OCI-LY3 (cell line): Measurements from ENCODE around the gene SERPINB11.

Source experiments
- EZH2phosphoT487 ChIP-seq: fragments of 200-600 bp; shearing (Covaris generic); IDR thresholded peaks from 2 replicates; pipeline ENCODE4 v1.6.1; 2018; ENCODE audit warnings: antibody characterized with exemption, mixed run types, low read depth
- TF ChIP-seq, protein P1 (sequence below): fragments of 200-600, 300-600 bp; sonication (generic); IDR thresholded peaks from 2 replicates; pipeline ENCODE4 v1.5.1; 2014; ENCODE audit warnings: antibody characterized with exemption, low read length, low read depth

DNA sequence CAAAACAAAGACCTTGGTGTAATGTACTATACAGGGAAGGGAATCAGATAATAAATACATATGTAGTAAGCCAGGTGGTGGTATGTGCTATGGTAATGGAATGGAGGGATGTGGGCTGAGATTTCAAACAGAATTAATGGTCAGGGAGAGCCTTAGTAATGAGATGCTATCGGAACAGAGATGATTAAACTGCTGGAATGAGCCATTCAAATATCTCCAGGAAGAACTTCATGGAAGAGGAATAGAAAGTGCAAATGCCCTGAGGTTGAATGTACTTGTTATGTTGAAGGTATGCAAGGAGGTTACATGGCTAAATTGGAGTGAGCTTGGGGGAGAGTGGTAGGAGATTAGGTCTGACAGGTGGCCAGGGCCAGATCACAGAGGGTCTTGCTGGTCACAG, 5.1 kb downstream of the SERPINB11 start:
- TF ChIP-seq, protein P1, sequence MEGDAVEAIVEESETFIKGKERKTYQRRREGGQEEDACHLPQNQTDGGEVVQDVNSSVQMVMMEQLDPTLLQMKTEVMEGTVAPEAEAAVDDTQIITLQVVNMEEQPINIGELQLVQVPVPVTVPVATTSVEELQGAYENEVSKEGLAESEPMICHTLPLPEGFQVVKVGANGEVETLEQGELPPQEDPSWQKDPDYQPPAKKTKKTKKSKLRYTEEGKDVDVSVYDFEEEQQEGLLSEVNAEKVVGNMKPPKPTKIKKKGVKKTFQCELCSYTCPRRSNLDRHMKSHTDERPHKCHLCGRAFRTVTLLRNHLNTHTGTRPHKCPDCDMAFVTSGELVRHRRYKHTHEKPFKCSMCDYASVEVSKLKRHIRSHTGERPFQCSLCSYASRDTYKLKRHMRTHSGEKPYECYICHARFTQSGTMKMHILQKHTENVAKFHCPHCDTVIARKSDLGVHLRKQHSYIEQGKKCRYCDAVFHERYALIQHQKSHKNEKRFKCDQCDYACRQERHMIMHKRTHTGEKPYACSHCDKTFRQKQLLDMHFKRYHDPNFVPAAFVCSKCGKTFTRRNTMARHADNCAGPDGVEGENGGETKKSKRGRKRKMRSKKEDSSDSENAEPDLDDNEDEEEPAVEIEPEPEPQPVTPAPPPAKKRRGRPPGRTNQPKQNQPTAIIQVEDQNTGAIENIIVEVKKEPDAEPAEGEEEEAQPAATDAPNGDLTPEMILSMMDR: no peak
- TF ChIP-seq EZH2phosphoT487: no peak
